NT2/D1 (cell line): ENCODE data around the gene ZNF346.

Experiments used
- DNase-seq: peaks from one replicate; pipeline ENCODE4 v3.0.0-alpha.2; 2011; ENCODE audit warnings: low read depth, low spot score
- H3K27me3 ChIP-seq: 2 replicates; pipeline ENCODE4 v1.6.0; 2011; ENCODE audit warnings: mild to moderate bottlenecking; ENCODE audit not compliant: insufficient read length, insufficient read depth
- H3K36me3 ChIP-seq: 2 replicates; pipeline ENCODE4 v1.6.1; 2011; ENCODE audit warnings: mild to moderate bottlenecking, low read length, mixed read lengths; ENCODE audit not compliant: insufficient read depth, insufficient read length
- H3K4me1 ChIP-seq: 2 replicates; pipeline ENCODE4 v1.5.1; 2011; ENCODE audit not compliant: insufficient read depth, insufficient read length
- H3K4me3 ChIP-seq: 2 replicates; pipeline ENCODE4 v1.5.1; 2011; ENCODE audit warnings: low read depth; ENCODE audit not compliant: insufficient read length
- H3K9ac ChIP-seq: 2 replicates; pipeline ENCODE4 v1.6.0; 2011; ENCODE audit warnings: low read depth; ENCODE audit not compliant: insufficient read length
- H3K9me3 ChIP-seq: 2 replicates; pipeline ENCODE4 v1.5.1; 2011; ENCODE audit warnings: mild to moderate bottlenecking, low read length; ENCODE audit not compliant: insufficient read depth
- SUZ12 ChIP-seq: IDR thresholded peaks from 2 replicates; pipeline ENCODE4 v1.6.1; 2011; ENCODE audit not compliant: insufficient read length, insufficient read depth; ENCODE audit errors: extremely low read depth
- YY1 ChIP-seq: IDR thresholded peaks from 2 replicates; pipeline ENCODE4 v1.6.1; 2011; ENCODE audit not compliant: insufficient read length, insufficient read depth
- ZNF274 ChIP-seq: IDR thresholded peaks from 2 replicates; pipeline ENCODE4 v1.6.1; 2011; ENCODE audit warnings: mild to moderate bottlenecking, low read depth, low read length

The ZNF346 gene

GRCh38 chr5:177113566-177114424 lies 91.3 kb downstream of the ZNF346 start:
- Histone ChIP-seq H3K9me3 (no peaks in the 10 kb centered on the region), H3K27me3 (no peaks in the 10 kb centered on the region), H3K9ac (no peak overlapping the region), H3K4me1 (no peaks in the 10 kb centered on the region), H3K4me3 (no peak overlapping the region), H3K36me3 (no peaks in the 10 kb centered on the region)
- DNase-seq: no peak
- TF ChIP-seq YY1 (no peak), SUZ12 (no peak), ZNF274 (no peak)

- TF ChIP-seq YY1 (no peak), SUZ12 (no peak)
- no peak overlapping the region for H3K9ac ChIP-seq
- no peak for DNase-seq
Observed at GRCh38 chr5:177116631-177117373, 94.3 kb downstream of the ZNF346 start.

GRCh38 chr5:177117441-177118045 lies 95.0 kb downstream of the ZNF346 start:
- TF ChIP-seq SUZ12 (no peak), ZNF274 (no peak), YY1 (no peak)
- no peaks in the 10 kb centered on the region for H3K27me3 ChIP-seq
- no peaks in the 10 kb centered on the region for H3K36me3 ChIP-seq
- H3K4me1 ChIP-seq: no peaks in the 10 kb centered on the region
- no peak overlapping the region for H3K4me3 ChIP-seq
- DNase-seq: no peak
- no peak overlapping the region for H3K9ac ChIP-seq
- no peaks in the 10 kb centered on the region for H3K9me3 ChIP-seq

More at GRCh38 chr5:177116631-177117373, 94.3 kb downstream of the ZNF346 start:
- H3K4me1 ChIP-seq: no peaks in the 10 kb centered on the region
- no peaks in the 10 kb centered on the region for H3K9me3 ChIP-seq
- H3K27me3 ChIP-seq: no peaks in the 10 kb centered on the region
- H3K4me3 ChIP-seq: no peak overlapping the region
- H3K36me3 ChIP-seq: no peaks in the 10 kb centered on the region

- H3K36me3 ChIP-seq: no peaks in the 10 kb centered on the region
- TF ChIP-seq SUZ12: no peak
- no peak for TF ChIP-seq YY1
- TF ChIP-seq ZNF274: no peak
- no peaks in the 10 kb centered on the region for H3K4me1 ChIP-seq
- no peaks in the 10 kb centered on the region for H3K27me3 ChIP-seq
- H3K9me3 ChIP-seq: no peaks in the 10 kb centered on the region
- DNase-seq: no peak
- H3K4me3 ChIP-seq: no peak overlapping the region
- H3K9ac ChIP-seq: no peak overlapping the region
Observed at GRCh38 chr5:177122566-177122965, 100.1 kb downstream of the ZNF346 start.

- no peak overlapping the region for H3K4me3 ChIP-seq
- no peak for DNase-seq
- no peaks in the 10 kb centered on the region for H3K36me3 ChIP-seq
- H3K9ac ChIP-seq: no peak overlapping the region
- H3K27me3 ChIP-seq: no peaks in the 10 kb centered on the region
- H3K9me3 ChIP-seq: no peaks in the 10 kb centered on the region
- TF ChIP-seq ZNF274 (no peak), YY1 (no peak), SUZ12 (no peak)
- H3K4me1 ChIP-seq: no peaks in the 10 kb centered on the region
Observed at GRCh38 chr5:177123789-177124485, 101.4 kb downstream of the ZNF346 start.

- no peak for DNase-seq
Observed at GRCh38 chr5:177124486-177124991, 102.0 kb downstream of the ZNF346 start.

More at GRCh38 chr5:177124486-177124991, 102.0 kb downstream of the ZNF346 start:
- no peak overlapping the region for H3K4me3 ChIP-seq
- H3K27me3 ChIP-seq: no peaks in the 10 kb centered on the region
- TF ChIP-seq YY1 (no peak), SUZ12 (no peak), ZNF274 (no peak)
- H3K9ac ChIP-seq: no peak overlapping the region
- H3K4me1 ChIP-seq: peaks cover 2% of the 10 kb centered on the region
- H3K9me3 ChIP-seq: no peaks in the 10 kb centered on the region
- H3K36me3 ChIP-seq: no peaks in the 10 kb centered on the region
